Omental fat pad (tissue), 4 donors: ENCODE data around the gene STRAP. TPM values are rescaled to one million over a fixed set of nuclear protein-coding genes. Genes with fewer than 3 reads are reported as not detected.
A peak's percentile ranks its signal among the peaks of the same experiment; 100 is the strongest.

ENCODE experiments used
- ATAC-seq: fragments of 150-250 bp; one replicate; pipeline ENCODE4 v1.9.1; 2016; ENCODE audit warnings: mild to moderate bottlenecking, moderate library complexity; ENCODE audit not compliant: low FRiP score
- DNase-seq: peaks from one replicate; pipeline ENCODE4 v3.0.0-alpha.2; 2019; ENCODE audit warnings: low spot score
- CTCF ChIP-seq, 3 donors: fragments of 450-650 bp; IDR thresholded peaks; one replicate each; pipeline ENCODE4 v1.5.1; 2016 to 2017; ENCODE audit warnings: antibody characterized with exemption in 3 of 3, mild to moderate bottlenecking in 3 of 3, moderate library complexity in 2 of 3
- total RNA-seq, 4 donors: library from RNA; depleted of rRNA; stranded (reverse); fragments of >200 nt; gene quantifications; one replicate each; pipeline ENCODE4 v1.1.0, GENCODE V29; 2016

Gene STRAP
- total RNA-seq, 4 donors from 2014 or later = 48.2 to 83.7 (median 68.1) TPM

- DNase-seq (no peak), ATAC-seq (no peak)
- TF ChIP-seq CTCF (IDR thresholded peaks at IDR 0.05) = no peak
Observed at GRCh38 chr12:15846887-15847286, 35.3 kb upstream of the STRAP start.

- ATAC-seq (no peak), DNase-seq (no peak)
- TF ChIP-seq CTCF (IDR thresholded peaks at IDR 0.05) = no peak
Observed at GRCh38 chr12:15848606-15849005, 33.6 kb upstream of the STRAP start.

- no peak for TF ChIP-seq CTCF (IDR thresholded peaks at IDR 0.05)
Observed at GRCh38 chr12:15851045-15851620, 31.1 kb upstream of the STRAP start.

GRCh38 chr12:15851919-15852318 lies 30.3 kb upstream of the STRAP start:
- no peak for TF ChIP-seq CTCF (IDR thresholded peaks at IDR 0.05)
- no peak for DNase-seq
- no peak for ATAC-seq

More at GRCh38 chr12:15851045-15851620, 31.1 kb upstream of the STRAP start:
- ATAC-seq (no peak), DNase-seq (no peak)

- TF ChIP-seq CTCF (IDR thresholded peaks at IDR 0.05) = no peak
- DNase-seq (no peak), ATAC-seq (peak; percentile 48)
Observed at GRCh38 chr12:15852383-15852782, 29.8 kb upstream of the STRAP start.

GRCh38 chr12:15853877-15854276 lies 28.3 kb upstream of the STRAP start:
- no peak for ATAC-seq
- TF ChIP-seq CTCF (IDR thresholded peaks at IDR 0.05) = no peak

GRCh38 chr12:15854916-15855315 lies 27.3 kb upstream of the STRAP start:
- DNase-seq = no peak
- no peak for TF ChIP-seq CTCF (IDR thresholded peaks at IDR 0.05)
- no peak for ATAC-seq

More at GRCh38 chr12:15853877-15854276, 28.3 kb upstream of the STRAP start:
- DNase-seq = no peak
